Stimulated activated naive CD8-positive, alpha-beta T cell treated with anti-CD3 and anti-CD28 coated beads, Interleukin-15, Interleukin-2, amounts not matched to agents 100 U/mL and 50 U/mL, for 24 hours (primary cell): Measurements from ENCODE around the gene VEZF1.

ENCODE experiments used
- ATAC-seq: fragments of 150-1000 bp; cut with Tn5 transposase; one replicate; pipeline ENCODE4 v1.10.0; 2021
- DNase-seq: peaks from one replicate; pipeline ENCODE4 v3.0.0; 2021

Gene VEZF1

DNA sequence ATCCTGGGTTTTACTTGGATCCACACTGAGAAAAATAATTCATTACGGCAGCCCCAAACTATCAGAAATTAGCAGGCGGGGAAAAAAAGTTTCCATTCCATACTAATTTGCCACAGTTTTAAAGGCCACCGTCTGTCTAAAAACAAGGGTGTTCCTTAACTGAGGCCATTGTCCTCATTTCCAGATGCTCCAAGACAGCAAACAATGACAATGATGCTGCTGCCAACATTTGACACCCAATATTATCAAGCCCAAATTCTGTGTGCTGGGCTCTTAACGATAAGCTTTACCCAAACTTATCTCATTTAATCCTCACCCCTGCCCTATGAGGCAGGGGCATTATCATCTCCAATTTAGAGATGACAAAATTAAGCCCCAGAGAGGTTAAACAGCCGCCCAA is 59.1 kb downstream of the VEZF1 start:
- no peak for DNase-seq
- no peak for ATAC-seq

DNA sequence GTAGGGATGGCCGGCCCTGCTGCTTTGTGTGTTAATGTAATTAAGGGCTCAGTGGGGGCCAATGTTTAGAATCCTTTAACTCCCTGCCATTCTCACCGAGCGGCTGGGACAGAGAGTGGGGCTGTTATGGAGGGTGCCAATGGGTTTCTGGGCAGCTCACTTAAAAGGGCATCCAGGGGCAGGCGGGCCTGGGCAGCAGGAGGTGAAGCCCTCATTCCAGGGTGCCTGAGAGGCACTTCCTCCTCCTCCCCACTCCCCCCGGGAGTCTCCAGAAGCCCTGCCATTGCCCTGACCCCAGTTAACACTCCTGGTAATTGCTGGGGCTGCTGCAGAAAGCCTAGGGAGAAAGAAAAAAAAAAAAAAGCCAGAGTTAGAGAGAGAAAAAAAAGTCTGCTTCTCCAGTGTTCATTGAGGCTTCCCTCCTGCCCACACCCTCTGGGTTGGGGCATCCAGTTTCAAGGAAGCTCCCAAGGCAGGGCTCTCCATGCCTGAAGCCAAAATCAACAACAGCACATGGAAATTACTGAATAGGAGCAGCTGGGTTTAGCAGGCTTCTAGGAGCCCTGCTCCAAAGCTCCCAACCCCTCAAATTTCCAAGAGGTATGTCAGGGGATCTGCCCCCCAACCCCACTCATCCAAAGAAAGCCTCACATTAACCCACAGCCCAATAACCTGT is 60.9 kb downstream of the VEZF1 start:
- no peak for ATAC-seq
- DNase-seq = no peak

DNA sequence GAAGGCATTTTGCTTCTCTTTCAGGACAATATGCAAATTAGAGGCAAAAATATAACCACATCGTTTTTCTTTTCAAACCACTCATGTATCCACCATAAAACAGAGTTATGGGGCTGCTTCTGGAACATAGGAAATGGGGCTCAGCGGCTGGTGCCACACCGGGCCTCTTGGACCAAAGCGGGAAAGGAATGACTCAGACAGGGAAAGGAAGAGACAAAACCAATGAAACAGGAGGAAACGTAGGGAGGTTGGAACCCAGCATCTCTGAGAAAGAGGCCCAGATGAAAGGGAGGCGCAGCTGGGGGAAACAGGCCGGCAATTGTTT is 61.4 kb downstream of the VEZF1 start:
- no peak for ATAC-seq
- no peak for DNase-seq

DNA sequence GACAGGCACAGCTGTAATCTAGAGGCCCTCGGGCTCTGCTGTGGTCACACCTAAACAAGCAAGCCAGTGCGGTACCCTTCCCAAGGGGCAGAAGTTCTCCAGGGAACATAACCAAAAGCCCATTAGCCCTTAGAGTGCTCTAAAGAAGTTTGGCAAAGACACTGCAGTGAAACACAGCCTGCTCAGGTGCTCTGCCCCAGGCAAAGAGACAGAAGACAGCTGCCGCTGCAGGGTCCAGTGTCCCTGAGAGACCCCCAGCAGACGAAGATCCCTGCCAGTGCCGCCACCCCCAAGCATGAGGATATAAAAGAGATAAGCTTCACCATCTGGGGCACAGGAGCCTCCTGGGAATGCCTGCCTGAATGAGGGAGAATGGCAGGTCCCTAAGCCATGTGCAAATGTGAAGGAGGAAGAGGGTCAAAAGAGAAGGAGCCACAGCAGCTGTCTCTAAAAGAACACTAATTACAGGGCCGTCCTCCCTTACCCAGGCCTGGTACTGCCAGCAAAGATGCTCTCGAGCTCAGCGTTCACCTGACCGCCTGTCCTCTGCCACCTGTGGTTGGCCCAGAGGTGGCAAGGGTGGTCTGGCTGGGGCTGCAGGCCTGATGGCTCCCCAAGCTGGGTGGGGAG is 62.6 kb downstream of the VEZF1 start:
- DNase-seq (no peak), ATAC-seq (no peak)

DNA sequence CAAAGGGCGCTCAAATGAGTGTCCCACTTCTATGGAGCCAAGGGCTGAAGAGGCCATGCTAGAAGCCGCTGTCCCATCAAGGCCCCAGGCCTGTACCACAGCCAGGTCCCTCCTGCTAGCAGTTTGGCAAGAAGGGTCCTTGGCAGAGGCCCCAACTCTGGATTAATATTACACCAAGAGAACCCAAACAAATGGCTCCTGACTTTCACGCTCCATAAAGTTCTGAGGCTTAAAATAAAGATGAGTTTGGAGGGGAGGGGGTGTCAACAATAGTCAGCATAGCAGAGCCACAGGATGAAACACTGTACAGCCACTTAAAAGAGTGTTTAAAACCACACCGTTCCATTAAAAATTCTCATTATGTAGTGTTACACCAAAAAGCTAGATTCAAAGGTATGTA is 63.4 kb downstream of the VEZF1 start:
- no peak for DNase-seq
- ATAC-seq = no peak
